SIG-M5 (cell line): ENCODE measurements around the gene FGF2.
"Not testable (repeated sequence)": the region's sequence is repeated elsewhere in the genome, so short reads cannot be mapped to it uniquely, and the experiment has no call there.

Experiments used
- DNase-seq: peaks from one replicate; lab custom pipeline; 2025; lab: John Stamatoyannopoulos, UW

FGF2 gene

DNA sequence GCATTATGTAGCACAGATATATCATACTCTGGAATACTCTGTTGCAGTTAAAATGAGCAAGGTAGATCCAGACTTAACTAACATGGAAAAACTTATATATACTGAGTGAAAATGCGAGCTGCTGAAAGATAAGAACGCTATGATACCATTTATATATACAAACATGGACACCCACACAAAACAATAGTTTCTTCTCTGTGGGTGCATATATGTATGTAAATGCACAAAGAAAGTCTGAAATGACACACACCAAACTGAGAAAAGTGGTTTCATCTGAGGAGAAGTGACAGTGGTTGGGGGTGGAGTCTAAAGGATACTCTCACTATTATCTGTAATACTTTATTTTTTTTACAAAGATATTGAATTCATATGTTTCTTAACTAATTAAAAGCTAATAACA lies 12.2 kb upstream of the FGF2 start:
- no peak for DNase-seq

GRCh38 chr4:122815248-122815647 lies 11.4 kb upstream of the FGF2 start:
- no peak for DNase-seq

GRCh38 chr4:122816476-122816875 lies 10.2 kb upstream of the FGF2 start:
- no peak for DNase-seq

- no peak for DNase-seq
Measured at GRCh38 chr4:122819708-122820449, 6.8 kb upstream of the FGF2 start.

GRCh38 chr4:122821092-122821491 lies 5.5 kb upstream of the FGF2 start:
- DNase-seq = no peak

DNA sequence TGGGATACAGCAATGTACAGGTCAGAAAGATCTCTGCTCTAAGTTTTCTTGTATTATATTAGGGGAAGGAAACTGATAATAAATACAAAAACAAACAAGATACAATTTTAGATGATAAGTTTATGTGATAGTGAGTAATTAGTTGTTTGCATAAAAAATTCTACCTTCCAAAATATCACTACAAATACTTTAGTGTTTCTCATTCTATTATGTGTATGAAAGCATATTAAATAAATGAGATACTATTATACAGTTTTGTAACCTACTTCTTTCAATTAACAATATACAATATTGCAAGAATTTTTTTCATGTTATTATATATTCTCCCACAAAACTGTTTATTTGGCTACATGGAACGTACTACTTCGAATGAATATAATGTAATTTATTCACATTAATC lies 4.2 kb upstream of the FGF2 start:
- no peak for DNase-seq

DNA sequence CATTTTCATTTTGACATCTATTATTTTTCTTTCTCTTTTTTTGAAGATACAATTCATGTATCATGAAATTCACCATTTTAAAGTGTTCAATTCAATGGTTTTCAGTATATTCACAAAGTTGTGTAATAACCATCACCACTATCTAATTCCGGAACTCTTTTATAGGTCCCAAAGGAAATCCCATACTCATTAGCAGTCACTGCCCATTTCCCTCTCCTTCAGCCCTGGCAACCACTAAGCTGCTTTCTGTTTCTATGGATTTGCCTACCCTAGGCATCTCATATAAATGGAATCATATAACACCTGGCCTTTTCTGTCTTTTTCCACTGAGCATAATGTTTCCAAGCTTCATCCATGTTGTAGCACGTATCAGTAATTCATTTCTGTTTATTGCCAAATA lies 3.2 kb upstream of the FGF2 start:
- no peak for DNase-seq

DNA sequence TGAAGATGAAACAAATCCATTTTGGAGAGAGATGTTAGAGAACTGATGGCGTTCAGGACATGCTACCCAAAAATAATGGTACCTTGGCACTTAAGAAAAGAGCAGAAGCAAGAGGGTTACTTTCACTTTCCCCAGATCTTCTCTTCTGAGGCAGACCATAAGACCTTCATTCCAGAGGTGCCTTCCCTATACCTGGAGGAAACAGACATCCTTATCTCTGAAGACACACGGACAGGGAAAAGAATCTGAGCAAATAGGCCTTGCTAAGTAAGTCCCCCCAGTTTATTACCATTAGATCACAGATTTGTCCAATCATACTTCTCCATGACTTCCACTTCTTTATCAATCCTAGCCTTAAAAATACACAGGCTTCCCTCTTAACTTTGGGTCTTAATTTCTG lies 2.0 kb upstream of the FGF2 start:
- DNase-seq = no peak

- peak; percentile 15 for DNase-seq
Measured at GRCh38 chr4:122826079-122826527, 528 bp upstream of the FGF2 start.

- no peak for DNase-seq
Measured at GRCh38 chr4:122827258-122827878, 737 bp downstream of the FGF2 start.

GRCh38 chr4:122827879-122828601 lies 1.4 kb downstream of the FGF2 start:
- peak; percentile 2 for DNase-seq

DNA sequence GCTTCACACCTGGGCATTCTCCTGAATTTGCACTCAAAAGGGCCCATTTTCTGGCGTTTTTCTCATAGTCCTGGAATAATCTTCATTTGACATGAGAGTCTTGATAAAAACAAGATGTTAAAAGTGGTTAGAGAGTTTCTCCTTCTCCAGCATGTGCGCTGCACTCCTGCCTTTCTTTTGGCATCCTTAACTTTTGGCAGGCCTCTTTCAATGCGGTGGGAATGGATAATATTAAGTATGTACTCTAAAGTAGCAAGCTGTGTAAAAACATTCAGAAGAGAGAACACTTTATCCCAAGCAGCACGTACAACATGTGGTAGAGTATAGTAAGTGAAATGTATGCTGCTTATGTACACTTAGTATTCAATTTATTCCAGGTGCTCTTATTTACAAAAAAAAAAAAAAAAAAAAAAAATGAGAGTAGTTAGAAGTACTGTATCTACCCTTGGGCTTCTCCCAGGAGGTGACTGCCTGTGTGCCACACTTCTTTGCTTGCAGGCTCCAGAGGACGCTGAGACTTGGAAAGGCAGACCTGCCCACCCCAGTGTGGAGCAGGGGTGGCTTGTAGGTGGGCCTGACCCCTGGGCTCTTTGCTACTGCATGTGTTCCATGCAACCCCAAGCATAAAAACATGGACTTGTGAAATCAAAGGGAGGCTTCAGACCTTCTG lies 3.9 kb downstream of the FGF2 start:
- DNase-seq = no peak

DNA sequence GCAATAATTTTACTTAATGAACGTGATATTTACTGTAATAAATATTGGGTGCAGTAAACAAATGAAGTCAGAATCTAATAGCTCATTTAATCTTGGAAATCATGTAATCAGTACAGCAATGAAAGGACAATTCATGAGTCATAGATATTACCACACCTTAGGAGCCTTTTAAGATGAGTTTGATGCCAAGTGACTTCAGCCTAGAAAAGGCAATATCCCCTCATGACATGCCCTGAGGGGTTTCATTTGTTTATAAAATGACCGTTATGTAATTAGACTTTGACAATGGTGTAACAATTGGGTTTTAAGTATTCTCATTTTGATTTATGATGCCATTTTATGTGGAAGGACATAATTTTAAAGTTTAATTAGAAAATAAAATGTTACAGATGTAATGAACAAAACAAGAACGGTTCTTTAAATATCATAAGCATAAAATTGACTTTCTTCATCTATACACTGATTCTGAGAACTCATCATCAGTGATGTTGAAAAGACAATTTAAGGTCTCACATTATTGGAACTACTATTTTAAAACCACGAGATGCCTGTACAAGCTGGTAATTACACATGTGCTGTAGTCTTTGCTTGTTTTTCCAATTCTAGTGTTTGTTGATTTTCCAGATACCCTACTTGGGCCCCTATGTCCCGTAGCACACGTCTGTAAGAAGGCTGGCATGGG lies 5.0 kb downstream of the FGF2 start:
- no peak for DNase-seq

DNA sequence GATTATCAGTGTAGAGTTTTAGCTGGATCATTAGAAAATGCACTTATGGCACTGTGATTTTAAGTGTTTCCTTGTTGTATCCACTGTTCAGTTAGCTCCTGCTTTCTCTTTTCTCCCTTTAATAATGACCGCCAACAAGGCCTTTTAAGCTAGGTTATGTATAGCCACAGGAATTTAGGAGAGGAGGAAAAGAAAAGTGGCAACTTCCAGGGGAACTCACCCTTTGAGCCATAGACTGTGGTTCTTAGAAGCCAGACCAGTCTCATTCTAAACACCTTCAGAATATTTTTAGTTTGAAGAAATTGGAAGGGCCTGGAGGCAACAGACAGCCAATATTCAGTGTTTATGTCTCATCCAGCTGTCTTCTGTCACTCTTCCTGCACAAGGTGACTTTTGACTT lies 6.1 kb downstream of the FGF2 start:
- DNase-seq = no peak

GRCh38 chr4:122833999-122834398 lies 7.4 kb downstream of the FGF2 start:
- DNase-seq = no peak

DNA sequence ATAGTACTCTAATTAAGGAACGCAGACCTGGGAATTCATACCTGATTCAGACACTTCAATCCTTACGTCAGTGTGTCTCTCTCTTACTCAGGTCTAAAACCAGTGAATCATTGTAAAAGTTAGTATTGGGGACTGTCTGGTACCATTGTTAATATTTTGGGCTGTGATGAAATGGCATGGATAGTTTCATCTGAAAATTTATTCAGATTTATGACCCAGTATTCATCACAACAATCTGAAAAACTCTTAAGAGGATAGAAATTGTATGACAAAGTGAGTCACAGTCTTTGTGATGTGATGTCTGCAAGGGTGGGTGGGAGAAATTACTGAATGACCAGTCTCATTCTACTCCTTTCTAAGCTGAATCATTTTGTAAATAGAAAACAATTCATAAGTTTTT lies 10.3 kb downstream of the FGF2 start:
- DNase-seq = no peak

- DNase-seq = no peak
Measured at GRCh38 chr4:122838034-122838433, 11.4 kb downstream of the FGF2 start.

GRCh38 chr4:122842392-122842791 lies 15.8 kb downstream of the FGF2 start:
- DNase-seq = no peak

GRCh38 chr4:122842984-122843531 lies 16.4 kb downstream of the FGF2 start:
- DNase-seq = no peak

- DNase-seq = not testable (repeated sequence)
Measured at GRCh38 chr4:122844391-122844790, 17.8 kb downstream of the FGF2 start.

DNA sequence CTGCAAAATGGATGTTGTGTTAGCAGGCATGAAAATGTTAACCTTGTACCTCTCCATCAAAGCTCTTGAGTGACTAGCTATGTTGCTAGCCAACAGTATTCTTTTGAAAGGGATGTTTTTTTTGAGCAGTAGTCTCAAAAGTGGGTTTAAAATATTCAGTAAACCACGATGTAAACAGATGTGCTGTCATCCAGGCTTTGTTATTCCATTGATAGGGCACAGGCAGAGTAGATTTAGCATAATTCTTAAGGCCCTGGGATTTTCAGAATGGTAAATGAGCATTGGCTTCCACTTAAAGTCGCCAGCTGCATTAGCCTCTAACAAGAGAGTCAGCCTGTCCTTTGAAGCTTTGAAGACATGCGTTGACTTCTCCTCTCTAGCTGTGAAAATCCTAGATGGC lies 18.4 kb downstream of the FGF2 start:
- no peak for DNase-seq

DNA sequence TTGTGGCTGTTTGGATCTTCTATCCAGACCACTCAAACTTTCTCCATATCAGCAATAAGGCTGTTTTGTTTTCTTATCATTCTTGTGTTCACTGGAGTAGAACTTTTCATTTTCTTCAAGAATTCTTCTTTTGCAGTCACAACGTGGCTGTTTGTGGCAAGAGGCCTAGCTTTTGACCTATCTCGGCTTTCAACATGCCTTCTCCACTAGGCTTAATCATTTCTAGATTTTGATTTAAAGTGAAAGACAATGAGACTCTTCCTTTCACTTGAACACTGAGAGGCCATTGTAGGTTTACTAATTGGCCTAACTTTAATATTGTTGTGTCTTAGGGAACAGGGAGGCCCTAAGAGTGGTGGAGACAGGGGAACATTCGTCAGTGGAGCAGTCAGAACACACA lies 19.1 kb downstream of the FGF2 start:
- no peak for DNase-seq
